Glomerular endothelial cell (primary cell): ENCODE measurements around the gene OCA2. TPM values are rescaled to one million over a fixed set of nuclear protein-coding genes. Genes with fewer than 3 reads are reported as not detected.

ENCODE experiments used
- DNase-seq: peaks from one replicate; pipeline ENCODE4 v3.0.0-alpha.2; 2011; ENCODE audit warnings: low read depth, low spot score; ENCODE audit errors: extremely low read depth
- total RNA-seq: library from RNA; depleted of rRNA; stranded (reverse); fragments of >200 nt; gene quantifications from 2 replicates; pipeline ENCODE4 v1.2.3, GENCODE V29; 2015

The OCA2 gene
- total RNA-seq, 1 donor from 2014 or later, result not detected

DNA sequence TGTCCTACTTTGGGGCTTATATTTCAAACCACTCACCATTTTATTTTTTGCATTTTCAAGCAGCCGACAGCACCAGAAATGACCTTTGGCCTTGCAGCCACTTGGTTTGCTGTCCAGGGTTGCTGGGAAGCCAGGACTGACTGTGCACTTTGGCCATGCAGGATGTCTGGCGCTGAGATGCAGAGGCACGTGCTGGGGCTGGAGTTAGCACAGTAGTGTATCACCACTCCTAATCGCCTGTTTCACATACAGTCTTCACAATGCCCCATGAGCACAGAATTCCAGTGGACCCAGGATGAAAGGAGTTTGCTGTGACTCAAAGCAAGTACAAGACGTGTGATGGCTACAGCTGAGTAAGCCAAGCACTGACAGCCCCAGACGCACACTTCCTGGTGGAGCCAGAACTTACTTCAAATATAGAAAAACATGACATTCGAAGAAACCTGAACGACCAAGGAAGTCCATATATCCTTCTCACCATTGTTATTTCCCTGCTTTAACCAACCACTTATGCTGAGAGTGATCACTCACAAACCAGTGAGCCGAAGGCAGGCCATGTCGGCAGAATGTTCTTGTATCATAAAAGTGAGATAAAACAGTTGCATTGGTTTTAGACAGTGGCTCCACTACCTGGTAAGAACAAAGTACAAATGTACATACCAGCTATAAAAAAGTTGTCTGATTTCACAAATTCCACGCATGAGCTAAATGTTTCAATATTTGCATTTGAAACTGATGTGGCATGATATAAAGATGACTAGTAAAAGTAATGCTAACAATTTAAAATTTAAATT is 16.0 kb downstream of the OCA2 start:
- DNase-seq, result no peak

DNA sequence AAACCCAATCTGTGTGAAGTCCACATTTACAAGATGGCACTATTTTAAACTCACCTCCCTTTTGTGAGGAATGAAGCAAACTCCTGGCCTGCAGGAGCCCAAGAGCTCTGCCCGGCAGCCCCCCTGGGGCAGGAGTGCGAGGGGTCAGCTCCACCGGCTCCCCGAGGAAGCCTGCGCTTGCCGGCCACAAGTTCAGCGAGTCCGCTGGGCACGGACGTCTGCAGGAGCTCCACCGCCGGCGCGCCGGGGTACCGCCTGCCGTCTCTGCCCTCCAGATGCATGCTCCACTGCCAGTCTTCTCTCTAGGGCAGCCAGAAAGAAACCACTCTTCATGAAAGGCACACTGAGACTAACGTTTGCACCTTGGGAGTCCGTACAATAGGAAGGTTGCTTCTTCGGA is 17.5 kb downstream of the OCA2 start:
- no peak for DNase-seq

DNA sequence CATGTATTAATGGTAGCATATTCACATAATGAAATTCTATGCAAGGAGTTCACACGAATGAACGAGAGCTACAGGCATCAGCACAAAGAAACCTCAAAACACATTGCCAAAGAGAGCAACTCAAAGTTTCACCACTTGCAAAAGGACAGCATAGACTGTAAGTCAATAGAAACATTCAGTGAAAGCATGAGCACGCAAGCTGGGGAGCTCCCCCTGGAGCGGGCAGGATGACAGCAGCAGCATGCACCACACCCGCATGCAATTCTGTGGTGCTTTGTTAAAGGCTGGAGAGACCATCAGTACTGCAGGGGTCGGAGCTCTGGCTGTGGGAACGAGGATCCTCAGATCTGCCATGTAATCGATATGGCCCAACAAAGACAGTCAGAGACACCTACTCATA is 18.7 kb downstream of the OCA2 start:
- no peak for DNase-seq

DNA sequence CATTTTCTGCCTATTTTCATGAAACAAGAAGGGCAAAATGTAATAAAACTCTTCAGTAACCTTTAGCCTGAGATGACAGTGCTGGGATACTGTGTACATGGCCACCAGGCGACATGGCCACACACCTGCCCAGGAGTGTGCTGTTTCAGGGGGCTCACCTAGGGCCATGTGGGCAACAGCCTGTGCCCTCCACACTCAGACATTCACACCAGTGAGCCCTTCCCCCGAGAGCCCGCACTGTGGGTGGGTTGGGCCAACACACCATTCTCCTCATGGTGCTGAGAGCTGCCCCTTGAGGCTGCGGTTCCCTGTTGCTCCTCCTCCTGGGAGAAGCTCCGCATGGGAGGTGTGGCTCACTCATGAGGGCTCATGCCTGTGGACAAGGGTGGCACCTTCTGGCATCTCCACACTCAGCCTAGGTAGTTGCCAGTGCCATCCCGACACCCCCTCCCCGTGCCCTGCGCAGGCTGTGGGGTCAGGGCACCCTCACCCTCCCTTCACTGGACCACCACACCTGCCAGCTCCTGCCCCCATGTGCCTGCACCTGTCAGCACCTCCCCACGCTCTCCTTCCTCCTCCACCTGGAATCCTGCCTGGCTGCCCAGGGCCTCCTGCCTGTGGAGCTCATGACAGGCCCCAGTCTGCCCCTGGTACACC is 19.7 kb downstream of the OCA2 start:
- no peak for DNase-seq

DNA sequence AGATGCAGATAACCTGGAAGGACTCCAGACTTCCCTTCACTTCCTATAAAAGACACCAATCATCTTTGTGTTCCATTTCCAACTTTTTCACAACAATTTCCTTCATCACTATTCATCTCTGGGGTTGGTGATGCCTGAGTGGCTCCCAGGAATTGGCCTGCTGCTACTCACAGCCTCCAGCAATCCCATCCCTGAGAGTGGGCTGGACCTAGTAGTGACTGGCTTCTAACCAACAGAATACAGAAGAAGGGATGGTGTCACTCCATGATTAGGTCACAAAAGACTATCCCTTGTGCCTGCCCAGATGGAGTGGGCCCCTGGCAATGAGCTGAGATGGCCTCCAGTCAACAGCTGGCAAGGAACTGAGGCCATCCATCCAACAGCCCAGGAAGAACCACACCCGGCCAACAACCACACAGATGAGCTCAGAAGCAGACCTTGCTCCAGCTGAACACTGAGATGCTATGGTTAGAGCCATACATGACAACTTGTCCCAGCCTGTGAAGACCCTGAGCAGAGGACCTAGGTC is 20.9 kb downstream of the OCA2 start:
- DNase-seq, result no peak

DNA sequence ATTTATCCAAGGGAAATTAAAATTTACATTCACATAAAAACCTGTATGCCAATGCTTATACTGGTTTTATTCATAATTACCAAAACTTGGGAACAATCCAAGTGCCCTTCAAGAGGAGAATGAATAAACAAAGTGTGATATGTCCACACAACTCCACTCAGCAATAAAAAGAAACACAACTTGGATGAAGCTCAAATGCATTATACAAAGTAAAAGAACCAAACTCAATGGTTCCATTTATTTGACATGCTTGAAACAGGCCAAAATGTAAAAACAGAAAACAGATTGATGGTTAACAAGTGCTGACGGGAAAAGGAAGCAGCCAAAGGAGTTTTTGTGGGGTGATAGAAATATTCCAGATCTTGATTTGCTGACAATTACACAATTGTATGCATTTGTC is 23.5 kb downstream of the OCA2 start:
- no peak for DNase-seq

DNA sequence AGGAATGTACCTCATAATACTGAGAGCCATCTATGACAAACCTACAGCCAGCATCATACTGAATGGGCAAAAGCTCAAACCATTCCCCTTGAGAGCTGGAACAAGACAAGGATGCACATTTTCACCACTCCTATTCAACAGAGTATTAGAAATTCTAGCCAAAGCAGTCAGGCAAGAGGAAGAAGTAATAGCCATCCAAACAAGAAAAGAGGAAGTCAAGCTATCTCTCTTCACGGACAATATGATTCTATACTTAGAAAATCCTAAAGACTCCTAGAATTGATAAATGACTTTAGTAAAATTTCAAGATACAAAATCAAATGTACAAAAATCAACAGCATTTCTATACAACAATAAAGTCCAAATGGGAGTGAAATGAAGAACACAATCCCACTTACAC is 30.2 kb downstream of the OCA2 start:
- DNase-seq, result no peak

DNA sequence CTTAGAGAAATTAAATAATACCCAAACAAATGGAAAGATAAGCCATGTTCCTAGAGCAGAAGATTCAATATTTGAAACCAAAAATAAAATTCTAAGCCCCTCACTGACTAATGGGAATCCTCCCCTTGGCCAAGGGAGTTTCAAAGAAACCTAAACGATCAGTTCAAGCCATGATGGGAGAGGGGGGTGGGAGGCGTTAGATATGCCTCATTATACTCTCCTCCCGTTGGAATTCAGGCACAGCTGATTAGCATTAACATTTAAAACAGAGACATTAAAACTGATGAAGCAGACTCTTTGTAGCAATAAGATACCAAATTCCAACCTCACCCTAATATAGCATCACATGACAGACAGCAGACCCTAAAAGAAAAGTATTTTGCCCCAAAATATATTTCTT is 32.9 kb downstream of the OCA2 start:
- DNase-seq, result no peak

DNA sequence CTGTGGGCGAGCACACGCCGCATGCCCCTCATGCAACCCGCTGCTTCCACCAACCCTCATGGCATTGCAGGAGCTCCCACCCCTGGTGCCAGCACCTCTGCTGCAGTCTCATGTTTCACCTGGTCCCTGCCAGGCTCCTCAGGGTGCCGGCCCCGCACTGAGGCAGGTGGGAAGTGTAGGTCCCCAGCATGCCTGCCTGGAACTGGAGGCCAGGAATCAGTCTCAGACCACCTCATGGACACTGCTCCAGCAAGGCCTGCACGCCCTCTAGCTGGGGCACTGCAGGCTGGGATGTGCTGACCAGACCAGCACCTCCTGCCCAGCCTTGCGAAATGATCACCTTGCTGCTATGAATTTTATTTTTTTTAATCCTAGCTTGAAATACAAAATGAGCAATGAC is 39.1 kb downstream of the OCA2 start:
- DNase-seq, result no peak

DNA sequence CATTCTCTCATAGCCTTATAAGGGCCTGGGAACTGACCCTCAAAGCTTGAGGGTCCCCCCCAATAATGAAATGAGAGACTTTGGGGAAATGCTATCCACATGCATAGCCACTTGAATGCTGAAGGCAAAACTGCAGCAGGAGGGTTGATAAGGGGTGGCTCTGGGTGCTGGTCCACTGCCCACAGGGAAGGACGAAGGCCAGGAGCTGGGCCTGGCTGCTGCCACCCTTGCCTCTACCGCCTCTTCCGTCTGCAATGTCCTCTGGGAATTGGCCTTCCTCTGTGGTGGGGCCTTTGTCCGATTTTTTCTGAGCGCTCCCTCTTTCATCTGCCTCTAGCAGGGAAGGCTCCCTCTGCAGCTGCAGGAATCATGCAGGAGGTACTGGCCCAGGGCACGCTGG is 41.0 kb downstream of the OCA2 start:
- no peak for DNase-seq

DNA sequence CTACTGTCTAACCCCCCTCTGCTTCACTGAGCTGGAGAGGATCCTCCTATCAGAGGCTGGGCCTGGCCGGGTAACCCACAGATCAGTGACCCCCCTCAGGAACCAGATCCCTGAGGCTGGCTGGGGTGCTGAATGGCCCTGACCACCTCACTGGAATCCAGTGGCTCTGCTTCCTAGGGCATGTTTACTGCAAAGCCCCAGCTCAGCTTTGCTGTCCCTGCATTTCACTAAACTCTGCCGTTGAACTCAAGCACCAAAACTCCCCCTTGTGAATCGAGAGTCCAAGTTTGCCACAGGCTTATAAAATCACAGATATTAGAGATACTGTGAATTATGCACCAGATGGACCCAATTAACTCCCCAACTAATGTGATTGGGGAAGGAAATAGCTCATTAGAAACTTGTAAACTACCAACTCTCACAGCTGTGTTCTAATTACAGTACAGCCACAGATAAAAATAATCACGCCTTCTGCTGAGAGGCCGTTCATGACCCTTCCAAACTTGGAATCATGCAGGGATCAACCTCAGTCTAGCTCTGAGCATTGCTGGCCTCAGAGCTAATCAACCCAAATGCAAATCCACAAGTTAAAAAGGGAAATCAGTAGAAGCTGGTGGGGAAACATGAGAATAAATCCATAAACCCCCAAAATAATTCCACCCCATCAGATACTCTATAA is 47.0 kb downstream of the OCA2 start:
- no peak for DNase-seq

DNA sequence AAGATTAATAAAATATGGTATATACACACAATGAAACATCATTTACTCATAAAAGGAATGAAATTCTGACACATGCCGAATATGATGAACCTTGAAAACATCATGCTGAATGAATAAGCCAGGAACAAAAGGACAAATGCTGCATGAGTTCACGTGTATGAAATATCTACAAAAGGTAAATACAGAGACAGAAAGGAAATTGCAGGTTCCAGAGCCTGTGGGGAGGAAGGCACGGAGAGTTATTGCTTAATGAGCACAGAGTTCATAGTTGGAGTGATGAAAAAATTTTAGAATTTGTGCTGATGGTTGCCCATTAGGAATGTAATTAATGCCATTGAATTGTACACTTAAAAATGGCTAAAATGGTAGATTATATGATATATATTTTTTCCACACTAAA is 49.5 kb downstream of the OCA2 start:
- no peak for DNase-seq

DNA sequence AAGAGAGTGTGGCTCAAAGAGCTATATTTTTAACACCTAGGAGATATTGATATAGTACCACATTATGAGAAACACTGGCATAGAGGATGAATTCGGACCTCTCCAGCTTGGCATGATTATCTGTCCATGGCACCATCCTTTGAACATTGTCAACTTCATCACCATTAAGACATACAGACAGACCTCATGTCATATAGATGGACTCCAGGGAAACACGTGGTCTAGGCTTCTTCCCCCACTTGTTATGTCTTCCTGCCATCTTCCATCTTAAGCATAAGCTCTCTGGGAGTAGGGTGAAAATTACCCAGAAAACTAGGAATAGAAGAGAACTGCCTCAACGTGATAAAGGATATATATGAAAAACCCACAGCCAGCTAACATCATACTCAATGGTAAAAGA is 51.8 kb downstream of the OCA2 start:
- no peak for DNase-seq

DNA sequence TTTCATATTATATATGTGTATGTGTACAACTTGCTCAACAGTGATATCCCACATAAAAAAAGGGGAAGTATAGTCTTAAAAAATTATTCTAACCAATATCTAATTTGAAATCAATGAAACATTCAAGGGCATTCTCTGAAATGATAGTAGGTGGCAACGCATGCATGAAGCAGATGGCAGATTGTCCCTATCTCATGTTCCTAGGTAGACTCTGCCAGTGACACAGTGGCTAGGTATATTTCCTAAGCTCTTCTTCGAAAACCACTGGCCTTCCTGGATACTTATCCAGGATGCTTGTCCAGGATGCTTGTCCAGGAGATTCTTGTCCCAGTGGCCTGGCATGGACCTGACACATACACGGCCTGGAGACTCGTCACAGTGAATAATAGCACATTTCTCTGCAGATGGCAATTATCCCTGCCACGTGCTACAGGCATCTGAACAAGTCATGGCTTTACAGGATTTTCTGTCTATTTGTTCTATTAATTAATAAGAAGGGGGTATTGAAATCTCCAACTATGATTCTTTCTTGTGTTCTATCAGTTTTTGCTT is 54.9 kb downstream of the OCA2 start:
- DNase-seq, result no peak

DNA sequence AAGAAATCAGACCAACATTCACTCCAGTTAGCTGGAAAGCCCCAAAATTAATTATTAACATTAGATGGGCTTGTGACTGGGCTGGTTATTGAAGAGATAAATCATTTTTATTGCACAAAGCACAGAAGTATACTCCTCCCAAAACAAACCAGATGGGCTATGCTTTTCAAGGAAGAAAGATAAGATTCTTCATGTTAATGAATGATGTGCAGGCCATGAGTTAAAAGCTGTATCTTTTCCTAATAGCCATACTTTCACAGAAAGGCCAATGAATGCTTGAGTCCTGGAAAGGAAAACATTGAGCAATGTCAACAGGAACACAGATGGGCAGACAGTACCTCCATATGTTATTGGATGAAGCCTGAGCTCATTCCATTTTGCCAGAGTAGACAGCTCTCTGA is 55.4 kb downstream of the OCA2 start:
- no peak for DNase-seq

DNA sequence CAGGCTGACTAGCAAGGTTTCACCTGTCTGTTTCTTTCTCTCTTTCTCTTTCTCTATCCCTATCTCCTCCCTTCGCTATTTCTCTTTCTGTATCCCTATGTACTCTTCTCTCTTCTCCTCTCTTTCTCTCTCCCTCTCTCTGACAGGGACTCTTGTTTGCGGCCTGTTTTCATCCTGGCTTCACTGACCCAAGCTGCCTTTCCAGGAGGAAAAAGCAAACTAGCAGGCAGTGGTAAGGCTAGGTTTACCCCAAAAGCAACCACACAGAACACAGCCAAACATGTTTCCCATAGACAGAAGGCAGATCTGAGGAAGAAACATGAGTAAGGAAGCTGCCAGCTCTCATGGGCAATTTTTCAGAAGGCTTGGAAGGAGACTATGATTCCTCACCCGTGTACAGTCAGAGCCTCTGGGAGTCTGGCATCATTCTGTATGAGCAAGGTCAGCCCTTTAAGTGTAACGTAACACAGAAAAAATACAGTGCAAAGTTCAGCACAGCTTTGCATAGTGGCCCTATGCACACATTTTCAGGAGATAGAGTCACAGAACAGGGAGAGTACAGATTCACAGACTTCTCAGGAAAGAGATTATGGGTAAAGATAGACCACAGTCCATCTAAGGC is 61.0 kb downstream of the OCA2 start:
- DNase-seq, result no peak

DNA sequence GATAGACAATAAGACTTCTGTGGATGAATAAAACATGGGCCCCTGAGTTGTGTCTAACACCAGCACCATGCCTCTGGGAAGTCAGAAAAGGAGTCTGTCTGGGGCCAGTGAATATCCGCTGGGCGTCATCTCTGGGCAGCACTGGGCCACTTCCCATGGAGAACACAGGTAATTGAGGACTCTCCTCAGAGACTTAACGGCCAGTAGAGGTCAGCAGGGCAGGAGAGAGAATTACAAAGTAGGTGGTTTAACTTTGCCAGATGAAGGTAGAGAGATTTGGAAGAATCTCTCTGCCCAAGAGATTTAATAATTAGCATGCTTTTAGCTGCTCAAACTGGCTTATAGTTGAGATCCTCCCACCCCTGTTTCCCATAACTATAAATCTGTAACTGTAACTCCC is 65.7 kb downstream of the OCA2 start:
- DNase-seq, result no peak

DNA sequence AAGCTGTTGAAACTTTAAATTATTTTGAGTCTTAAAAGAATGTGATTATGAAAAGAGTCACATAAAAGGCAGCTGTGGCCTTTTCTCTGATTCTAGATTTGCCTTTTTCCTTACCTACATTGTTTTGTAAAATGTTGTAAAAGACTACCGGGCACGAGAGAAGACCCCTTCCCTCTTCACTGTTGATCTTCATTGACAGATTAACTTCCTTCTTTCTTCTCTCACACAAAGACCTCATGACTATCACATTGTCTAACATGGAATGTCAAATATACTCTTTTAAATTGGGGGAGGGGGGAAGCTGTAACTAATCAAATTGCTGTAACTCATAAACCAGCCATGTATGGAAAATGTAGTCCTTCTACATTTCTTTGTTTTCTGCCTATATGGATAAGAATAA is 68.3 kb downstream of the OCA2 start:
- no peak for DNase-seq

DNA sequence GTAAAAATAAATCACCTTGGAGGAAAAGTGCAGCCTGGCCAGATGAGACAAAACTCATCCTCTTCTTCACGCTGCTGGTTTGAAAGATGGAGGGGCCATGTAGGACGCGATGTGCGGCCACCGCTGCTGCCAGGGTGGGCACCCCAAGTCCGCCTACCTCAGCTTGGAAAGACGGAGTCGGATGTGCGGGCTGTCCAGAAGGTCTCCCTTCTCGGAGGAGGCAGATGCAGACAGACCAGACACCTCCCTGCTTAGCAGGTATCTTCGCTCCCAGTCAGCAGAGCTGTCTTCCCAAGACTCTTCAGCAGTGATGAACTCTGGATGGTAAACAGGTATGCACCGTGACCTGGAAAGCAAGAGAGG is 71.4 kb downstream of the OCA2 start:
- no peak for DNase-seq

DNA sequence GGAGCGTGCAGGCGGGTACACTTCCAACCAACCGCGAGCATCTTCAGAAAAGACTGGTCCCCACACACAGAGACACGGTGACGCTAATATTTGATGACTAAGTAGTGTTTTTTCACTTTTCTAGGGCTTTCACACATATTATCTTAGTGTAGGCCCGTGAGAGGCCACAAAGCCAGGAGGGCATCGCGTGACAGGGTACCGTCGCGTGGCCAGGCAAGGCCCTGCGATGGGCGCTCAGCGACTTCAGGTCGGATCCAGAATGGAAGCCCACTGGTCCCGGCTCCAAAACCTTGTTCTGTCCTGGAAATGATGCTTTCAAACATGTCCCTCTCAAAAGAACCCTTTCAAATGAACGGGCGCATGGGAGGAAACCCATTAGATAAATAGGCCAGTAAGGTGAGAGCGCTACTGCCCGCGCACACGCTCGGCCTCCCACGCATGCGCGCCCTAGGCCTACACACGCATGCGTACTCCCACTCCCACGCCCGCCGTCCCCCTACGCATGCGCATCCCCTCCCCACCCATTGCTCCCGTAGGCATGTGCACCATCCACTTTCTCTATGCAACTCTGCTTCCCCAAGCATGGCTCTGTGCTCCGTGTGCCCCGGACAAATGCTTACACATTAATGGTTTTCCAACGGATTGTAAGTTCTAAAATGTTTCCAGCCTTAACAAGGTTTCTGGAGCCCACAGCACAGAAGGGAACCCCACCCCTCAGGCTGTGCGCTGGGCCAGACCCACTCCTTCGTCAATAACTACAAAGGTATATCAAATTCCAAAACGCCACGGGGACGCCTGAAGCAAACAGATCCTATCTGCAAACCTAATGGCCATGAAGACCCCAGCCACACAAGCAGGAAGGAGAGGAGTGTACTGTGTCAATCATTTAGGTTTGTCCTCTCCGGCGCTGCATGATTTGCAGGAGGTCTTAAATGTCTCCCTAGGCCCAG is 72.1 kb downstream of the OCA2 start:
- DNase-seq, result no peak
